Left ventricle myocardium inferior (tissue), 1 donor: ENCODE data around the gene UST. TPM values are rescaled to one million over a fixed set of nuclear protein-coding genes. Genes with fewer than 3 reads are reported as not detected.
A peak's percentile ranks its signal among the peaks of the same experiment; 100 is the strongest.
"Not testable (repeated sequence)": the region's sequence is repeated elsewhere in the genome, so short reads cannot be mapped to it uniquely, and the experiment has no call there.

ENCODE experiments used
- DNase-seq: peaks from one replicate; pipeline ENCODE4 v3.0.0-alpha.2; 2020
- H3K27ac ChIP-seq: fragments of 200-600 bp; replicated peaks from 2 replicates; pipeline ENCODE4 v1.8.0; 2021
- H3K27me3 ChIP-seq: fragments of 200-600 bp; 2 replicates; pipeline ENCODE4 v1.8.0; 2021; ENCODE audit warnings: low read depth
- H3K36me3 ChIP-seq: fragments of 200-600 bp; 2 replicates; pipeline ENCODE4 v1.8.0; 2021
- H3K4me1 ChIP-seq: fragments of 200-600 bp; 2 replicates; pipeline ENCODE4 v1.8.0; 2021
- H3K4me3 ChIP-seq: fragments of 200-600 bp; 2 replicates; pipeline ENCODE4 v1.8.0; 2021; ENCODE audit warnings: mild to moderate bottlenecking, moderate library complexity
- H3K9me3 ChIP-seq: fragments of 200-600 bp; replicated peaks from 2 replicates; pipeline ENCODE4 v1.8.0; 2021
- intact Hi-C: fragments of 100-400 bp; cut with micrococcal nuclease; formaldehyde crosslinking; loops from one replicate; pipeline ENCODE4 v1.11.0; 2022
- total RNA-seq: library from RNA; stranded (reverse); fragmentation: NEBNext Ultra II Directional; extraction: Animal tissue kit (Norgen Biotek cat#: 25700); gene quantifications from one replicate; pipeline ENCODE4 v1.2.1, GENCODE V29; 2021
- TF ChIP-seq, protein P1 (sequence below): fragments of 200-600 bp; IDR thresholded peaks from 2 replicates; pipeline ENCODE4 v1.8.0; 2021; ENCODE audit warnings: antibody characterized with exemption, mild to moderate bottlenecking, borderline replicate concordance
- donor health status: DM: no; HTN: yes; CAD: no; lungs with severe emphysema.

UST gene
- total RNA-seq, 1 donor from 2014 or later: 3.3 TPM

DNA sequence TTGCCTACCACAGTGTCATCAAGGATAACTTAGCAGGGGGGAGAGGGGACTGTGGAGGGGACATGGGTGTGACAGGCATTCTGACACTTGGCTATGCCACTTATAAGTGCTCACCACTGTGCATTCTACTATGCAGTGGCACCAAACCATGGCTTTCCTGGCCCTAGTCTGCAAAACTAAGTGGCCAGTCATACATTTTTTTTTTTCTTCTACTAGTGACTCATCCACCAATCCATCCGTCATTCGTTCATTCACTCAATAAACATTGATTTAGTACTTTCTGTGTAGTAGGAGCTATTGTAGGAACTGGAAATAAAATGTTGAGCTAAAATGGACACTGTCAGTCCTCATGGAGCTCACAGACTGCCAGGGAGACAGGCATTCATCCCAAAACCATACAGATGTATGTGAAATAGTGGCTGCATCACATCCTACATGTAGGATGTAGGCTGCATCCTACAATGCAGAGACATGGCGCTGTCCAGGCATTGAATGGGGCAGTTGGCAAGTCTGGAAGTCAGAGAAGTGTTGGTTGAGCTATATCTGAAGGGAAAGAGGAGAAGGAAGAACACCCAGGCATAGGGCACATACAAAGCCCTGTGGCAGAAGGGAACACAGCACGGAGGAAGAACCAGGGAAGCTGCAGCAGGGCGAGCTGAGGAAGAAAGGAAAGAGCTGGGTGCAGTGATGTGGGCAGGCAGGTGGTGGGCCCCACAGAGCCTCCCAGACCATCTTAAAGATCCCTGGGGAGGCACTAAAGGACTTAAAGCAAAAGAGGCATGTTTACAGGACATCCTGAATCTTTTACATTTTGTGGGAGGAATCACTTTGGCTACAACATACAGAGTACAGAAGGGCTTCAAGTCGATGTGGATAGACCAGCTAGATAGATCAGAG lies 224.4 kb downstream of the UST start:
- no peak overlapping the region for H3K4me3 ChIP-seq
- intact Hi-C loops: no loop called here
- H3K4me1 ChIP-seq: peaks cover 5% of the 10 kb centered on the region
- peaks cover 16% of the 10 kb centered on the region for H3K27me3 ChIP-seq
- no peak for DNase-seq
- H3K27ac ChIP-seq: no peak overlapping the region
- H3K9me3 ChIP-seq: no peaks in the 10 kb centered on the region
- H3K36me3 ChIP-seq: no peaks in the 10 kb centered on the region
- TF ChIP-seq, protein P1, sequence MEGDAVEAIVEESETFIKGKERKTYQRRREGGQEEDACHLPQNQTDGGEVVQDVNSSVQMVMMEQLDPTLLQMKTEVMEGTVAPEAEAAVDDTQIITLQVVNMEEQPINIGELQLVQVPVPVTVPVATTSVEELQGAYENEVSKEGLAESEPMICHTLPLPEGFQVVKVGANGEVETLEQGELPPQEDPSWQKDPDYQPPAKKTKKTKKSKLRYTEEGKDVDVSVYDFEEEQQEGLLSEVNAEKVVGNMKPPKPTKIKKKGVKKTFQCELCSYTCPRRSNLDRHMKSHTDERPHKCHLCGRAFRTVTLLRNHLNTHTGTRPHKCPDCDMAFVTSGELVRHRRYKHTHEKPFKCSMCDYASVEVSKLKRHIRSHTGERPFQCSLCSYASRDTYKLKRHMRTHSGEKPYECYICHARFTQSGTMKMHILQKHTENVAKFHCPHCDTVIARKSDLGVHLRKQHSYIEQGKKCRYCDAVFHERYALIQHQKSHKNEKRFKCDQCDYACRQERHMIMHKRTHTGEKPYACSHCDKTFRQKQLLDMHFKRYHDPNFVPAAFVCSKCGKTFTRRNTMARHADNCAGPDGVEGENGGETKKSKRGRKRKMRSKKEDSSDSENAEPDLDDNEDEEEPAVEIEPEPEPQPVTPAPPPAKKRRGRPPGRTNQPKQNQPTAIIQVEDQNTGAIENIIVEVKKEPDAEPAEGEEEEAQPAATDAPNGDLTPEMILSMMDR: no peak

DNA sequence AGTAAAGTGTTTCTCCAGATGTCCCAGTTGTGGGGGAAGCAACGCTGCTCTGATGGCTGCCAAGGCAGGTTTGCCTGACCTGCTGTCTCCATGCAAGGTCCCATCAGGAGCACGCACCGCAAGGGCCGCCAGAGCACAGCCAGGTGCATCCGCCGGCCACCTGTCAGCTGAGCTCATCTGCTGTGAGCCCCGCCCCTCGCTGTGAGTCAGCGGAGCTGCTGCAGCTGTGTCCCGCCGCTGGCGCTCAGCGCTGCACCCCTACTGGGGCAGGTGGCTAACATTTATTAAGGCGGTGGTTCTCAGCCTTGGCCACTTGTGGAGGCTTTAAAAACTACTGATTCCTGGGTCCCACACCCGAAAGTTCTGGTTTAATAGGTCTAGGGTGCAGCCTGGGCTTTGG lies 225.7 kb downstream of the UST start:
- TF ChIP-seq, protein P1: no peak
- DNase-seq: no peak
- Histone ChIP-seq H3K4me3 (no peak overlapping the region), H3K36me3 (no peaks in the 10 kb centered on the region), H3K27ac (no peak overlapping the region), H3K27me3 (peaks cover 16% of the 10 kb centered on the region), H3K9me3 (no peaks in the 10 kb centered on the region), H3K4me1 (peaks cover 5% of the 10 kb centered on the region)
- intact Hi-C loops: no loop called here

DNA sequence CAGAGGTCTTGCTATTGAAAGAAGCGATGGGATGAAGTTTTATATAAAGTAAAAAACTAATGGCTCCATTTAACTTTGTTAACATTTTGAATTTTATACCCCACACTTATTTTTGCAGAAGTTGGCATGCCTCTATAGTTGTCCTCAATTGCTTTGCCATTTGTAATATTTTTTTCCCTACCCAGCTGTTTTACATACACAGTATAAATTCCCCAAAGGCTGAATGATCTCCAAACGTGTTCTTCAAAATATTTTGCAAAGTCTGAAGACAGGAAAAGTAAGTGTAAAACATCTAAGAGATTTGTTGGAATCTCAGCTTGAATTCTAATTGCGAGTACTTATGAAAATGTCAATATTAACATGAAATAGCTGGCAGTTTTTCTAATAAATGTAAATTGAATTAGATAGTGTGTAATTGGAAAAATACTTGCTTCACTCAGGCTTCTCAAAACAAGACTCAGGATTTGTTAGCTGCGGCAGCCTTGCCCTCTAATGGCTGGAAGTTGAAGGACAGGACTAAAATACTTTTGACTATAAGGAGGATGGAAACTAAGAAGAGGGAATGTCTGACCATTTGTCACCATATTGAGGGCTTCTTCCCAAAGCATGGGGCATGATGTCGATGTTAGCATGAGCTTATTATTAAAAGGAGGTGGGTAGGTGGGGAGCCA lies 226.8 kb downstream of the UST start:
- Histone ChIP-seq H3K4me1 (peaks cover 5% of the 10 kb centered on the region), H3K9me3 (no peaks in the 10 kb centered on the region), H3K27me3 (peaks cover 16% of the 10 kb centered on the region), H3K36me3 (no peaks in the 10 kb centered on the region), H3K27ac (no peak overlapping the region), H3K4me3 (no peak overlapping the region)
- intact Hi-C loops: no loop called here
- DNase-seq: no peak
- TF ChIP-seq, protein P1: peak; percentile 56

DNA sequence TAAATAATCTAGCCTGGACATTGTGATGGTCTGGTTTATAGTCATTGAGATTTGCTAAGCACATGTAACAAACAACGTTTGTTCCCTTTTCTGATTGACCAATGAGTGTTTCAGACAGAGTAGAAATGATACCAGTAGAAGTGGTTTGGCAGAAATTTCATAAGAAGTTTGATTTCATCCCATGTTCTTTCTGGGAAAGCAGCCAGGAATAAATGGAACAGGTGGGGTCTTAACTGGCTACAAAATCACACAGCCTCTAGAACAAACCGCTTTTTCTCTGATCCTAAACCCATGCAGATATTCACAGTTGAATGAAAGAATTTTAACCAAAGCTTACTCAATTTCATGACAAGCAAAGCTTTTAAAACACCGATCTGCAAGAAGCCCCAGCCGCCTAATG lies 227.5 kb downstream of the UST start:
- intact Hi-C loops: no loop called here
- H3K9me3 ChIP-seq: no peaks in the 10 kb centered on the region
- TF ChIP-seq, protein P1: no peak
- DNase-seq: no peak
- no peak overlapping the region for H3K27ac ChIP-seq
- H3K4me3 ChIP-seq: no peak overlapping the region
- peaks cover 5% of the 10 kb centered on the region for H3K4me1 ChIP-seq
- H3K36me3 ChIP-seq: no peaks in the 10 kb centered on the region
- H3K27me3 ChIP-seq: peaks cover 16% of the 10 kb centered on the region

DNA sequence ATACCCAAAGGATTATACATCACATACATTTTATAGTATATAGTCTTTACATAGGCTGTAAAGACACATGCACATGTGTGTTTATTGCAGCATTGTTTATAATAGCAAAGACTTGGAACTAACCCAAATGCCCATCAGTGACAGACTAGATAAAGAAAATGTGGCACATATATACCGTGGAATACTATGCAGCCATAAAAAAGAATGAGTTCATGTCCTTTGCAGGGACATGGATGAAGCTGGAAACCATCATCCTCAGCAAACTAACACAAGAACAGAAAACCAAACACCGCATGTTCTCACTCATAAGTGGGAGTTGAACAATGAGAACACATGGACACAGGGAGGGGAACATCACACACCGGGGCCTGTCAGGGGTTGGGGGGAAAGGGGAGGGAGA lies 231.5 kb downstream of the UST start:
- intact Hi-C loops: not testable (repeated sequence)

More for the DNA sequence above, 231.5 kb downstream of the UST start:
- H3K36me3 ChIP-seq, H3K4me3 ChIP-seq, H3K27ac ChIP-seq, H3K4me1 ChIP-seq, H3K9me3 ChIP-seq, DNase-seq, H3K27me3 ChIP-seq: not testable (repeated sequence)
